Measurements from ENCODE around the gene S100A12.
"Not testable (repeated sequence)": the region's sequence is repeated elsewhere in the genome, so short reads cannot be mapped to it uniquely, and the experiment has no call there.

S100A12 gene

GRCh38 chr1:153375511-153375910, at the start of gene S100A12:
Gene S100A12, minus strand, starts transcription at chr1:153375621. Its CDS starts 1,029 bp downstream, at chr1:153374592.
- H3K27me3 ChIP-seq (ENCODE audit: control insufficient read depth, low read length) = peaks cover 4% of the 10 kb centered on the region; the same call in 1 of the 2 replicates
- H3K4me3 ChIP-seq (ENCODE audit: low read length) = no peak within 1 kb of the TSS
- H3K27ac ChIP-seq (ENCODE audit: low read depth, low read length) = no peak within 1 kb of the TSS
- no peaks in the 10 kb centered on the region for H3K9me3 ChIP-seq (ENCODE audit: control insufficient read depth, insufficient read depth, low read length)
- H3K79me2 ChIP-seq (ENCODE audit: control insufficient read depth, low read length) = no peaks in the 10 kb centered on the region
- no peaks in the 10 kb centered on the region for H4K20me1 ChIP-seq (ENCODE audit: control insufficient read depth, insufficient read depth, low read depth, low read length)
- H3K4me2 ChIP-seq (ENCODE audit: low read length) = no peak within 1 kb of the TSS
- H3F3A ChIP-seq (ENCODE audit: control insufficient read depth, insufficient read depth) = no peaks in the 10 kb centered on the region
- H3K36me3 ChIP-seq (ENCODE audit: control insufficient read depth, low read length) = no peaks in the 10 kb centered on the region
- no peaks in the 10 kb centered on the region for H3K4me1 ChIP-seq (ENCODE audit: control insufficient read depth, low read length)
- no peak for TF ChIP-seq EZH2phosphoT487 (IDR thresholded peaks at IDR 0.05; ENCODE audit: borderline replicate concordance, low read length)
- TF ChIP-seq CTCF (IDR thresholded peaks at IDR 0.05; ENCODE audit: low read depth, low read length, poor library complexity, severe bottlenecking) = no peak
- H3K9me2 ChIP-seq (replicated peaks; ENCODE audit: control insufficient read depth, low read length) = no peaks in the 10 kb centered on the region

GRCh38 chr1:153422450-153423068, 47.1 kb upstream of the S100A12 start:
- H3K4me1 ChIP-seq (ENCODE audit: control insufficient read depth, low read length) = no peaks in the 10 kb centered on the region
- H4K20me1 ChIP-seq (ENCODE audit: control insufficient read depth, insufficient read depth, low read depth, low read length) = no peaks in the 10 kb centered on the region
- no peak overlapping the region for H3K4me3 ChIP-seq (ENCODE audit: low read length)
- no peaks in the 10 kb centered on the region for H3K9me2 ChIP-seq (replicated peaks; ENCODE audit: control insufficient read depth, low read length)
- TF ChIP-seq EZH2phosphoT487 (IDR thresholded peaks at IDR 0.05; ENCODE audit: borderline replicate concordance, low read length) (no peak), CTCF (IDR thresholded peaks at IDR 0.05; ENCODE audit: low read depth, low read length, poor library complexity, severe bottlenecking) (no peak)
- no peaks in the 10 kb centered on the region; the same call in 1 of the 2 replicates for H3K27me3 ChIP-seq (ENCODE audit: control insufficient read depth, low read length)
- H3F3A ChIP-seq (ENCODE audit: control insufficient read depth, insufficient read depth) = no peaks in the 10 kb centered on the region
- H3K4me2 ChIP-seq (ENCODE audit: low read length) = no peak overlapping the region
- H3K79me2 ChIP-seq (ENCODE audit: control insufficient read depth, low read length) = no peaks in the 10 kb centered on the region
- no peaks in the 10 kb centered on the region for H3K9me3 ChIP-seq (ENCODE audit: control insufficient read depth, insufficient read depth, low read length)
- H3K27ac ChIP-seq (ENCODE audit: low read depth, low read length) = no peak overlapping the region
- H3K36me3 ChIP-seq (ENCODE audit: control insufficient read depth, low read length) = no peaks in the 10 kb centered on the region

- peaks cover 6% of the 10 kb centered on the region for H3K4me1 ChIP-seq (ENCODE audit: control insufficient read depth, low read length)
- no peaks in the 10 kb centered on the region for H3K79me2 ChIP-seq (ENCODE audit: control insufficient read depth, low read length)
- H3F3A ChIP-seq (ENCODE audit: control insufficient read depth, insufficient read depth) = no peaks in the 10 kb centered on the region
- no peaks in the 10 kb centered on the region for H3K27me3 ChIP-seq (ENCODE audit: control insufficient read depth, low read length)
- no peaks in the 10 kb centered on the region for H3K9me3 ChIP-seq (ENCODE audit: control insufficient read depth, insufficient read depth, low read length)
- no peaks in the 10 kb centered on the region for H3K36me3 ChIP-seq (ENCODE audit: control insufficient read depth, low read length)
- no peaks in the 10 kb centered on the region for H4K20me1 ChIP-seq (ENCODE audit: control insufficient read depth, insufficient read depth, low read depth, low read length)
- H3K4me2 ChIP-seq (ENCODE audit: low read length) = no peak overlapping the region
- no peak overlapping the region for H3K27ac ChIP-seq (ENCODE audit: low read depth, low read length)
- TF ChIP-seq EZH2phosphoT487 (IDR thresholded peaks at IDR 0.05; ENCODE audit: borderline replicate concordance, low read length) = no peak
- no peak for TF ChIP-seq CTCF (IDR thresholded peaks at IDR 0.05; ENCODE audit: low read depth, low read length, poor library complexity, severe bottlenecking)
- H3K4me3 ChIP-seq (ENCODE audit: low read length) = no peak overlapping the region
- H3K9me2 ChIP-seq (replicated peaks; ENCODE audit: control insufficient read depth, low read length) = no peaks in the 10 kb centered on the region
Measured at GRCh38 chr1:153420306-153420705, 44.9 kb upstream of the S100A12 start.

- H3K79me2 ChIP-seq (ENCODE audit: control insufficient read depth, low read length); H3K4me2 ChIP-seq (ENCODE audit: low read length); H3K9me3 ChIP-seq (ENCODE audit: control insufficient read depth, insufficient read depth, low read length); H3F3A ChIP-seq (ENCODE audit: control insufficient read depth, insufficient read depth); H3K27me3 ChIP-seq (ENCODE audit: control insufficient read depth, low read length); H4K20me1 ChIP-seq (ENCODE audit: control insufficient read depth, insufficient read depth, low read depth, low read length); H3K9me2 ChIP-seq (replicated peaks; ENCODE audit: control insufficient read depth, low read length); H3K27ac ChIP-seq (ENCODE audit: low read depth, low read length); H3K4me3 ChIP-seq (ENCODE audit: low read length); H3K4me1 ChIP-seq (ENCODE audit: control insufficient read depth, low read length); H3K36me3 ChIP-seq (ENCODE audit: control insufficient read depth, low read length): not testable (repeated sequence)
Measured at GRCh38 chr1:153419436-153419793, 44.0 kb upstream of the S100A12 start.

- not testable (repeated sequence) for H3F3A ChIP-seq (ENCODE audit: control insufficient read depth, insufficient read depth); H3K9me2 ChIP-seq (replicated peaks; ENCODE audit: control insufficient read depth, low read length); H3K4me2 ChIP-seq (ENCODE audit: low read length); H3K4me1 ChIP-seq (ENCODE audit: control insufficient read depth, low read length); H3K36me3 ChIP-seq (ENCODE audit: control insufficient read depth, low read length); H3K27me3 ChIP-seq (ENCODE audit: control insufficient read depth, low read length); H3K9me3 ChIP-seq (ENCODE audit: control insufficient read depth, insufficient read depth, low read length); H3K79me2 ChIP-seq (ENCODE audit: control insufficient read depth, low read length); H3K27ac ChIP-seq (ENCODE audit: low read depth, low read length); H4K20me1 ChIP-seq (ENCODE audit: control insufficient read depth, insufficient read depth, low read depth, low read length); H3K4me3 ChIP-seq (ENCODE audit: low read length)
Measured at GRCh38 chr1:153418758-153419435, 43.5 kb upstream of the S100A12 start.
